ENCODE measurements around the gene CTNND2.

The CTNND2 gene

GRCh38 chr5:10941900-10942299 is 962.3 kb downstream of the CTNND2 start:
- ChIA-PET POLR2A (no interaction called here), CTCF (no interaction called here)
- no peak for DNase-seq (ENCODE audit: extremely low spot score)
- TF ChIP-seq CTCF (IDR thresholded peaks at IDR 0.05; ENCODE audit: control extremely low read depth, extremely low read depth, low read depth, missing control alignments), result no peak

GRCh38 chr5:10936081-10936855 is 968.0 kb downstream of the CTNND2 start:
- CTCF ChIA-PET, result interaction anchor here (1.2 to 1.3 kb wide), 2 partner anchors 10 to 26 kb away, joined by 3 read pairs; no protein-coding TSS in a partner anchor
- no peak for TF ChIP-seq CTCF (IDR thresholded peaks at IDR 0.05; ENCODE audit: control extremely low read depth, extremely low read depth, low read depth, missing control alignments)
- no peak for DNase-seq (ENCODE audit: extremely low spot score)
- POLR2A ChIA-PET, result no interaction called here

GRCh38 chr5:10935536-10935935 is 968.7 kb downstream of the CTNND2 start:
- TF ChIP-seq CTCF (IDR thresholded peaks at IDR 0.05; ENCODE audit: control extremely low read depth, extremely low read depth, low read depth, missing control alignments), result no peak
- ChIA-PET CTCF (no interaction called here), POLR2A (no interaction called here)
- no peak for DNase-seq (ENCODE audit: extremely low spot score)

GRCh38 chr5:10934783-10935355 is 969.4 kb downstream of the CTNND2 start:
- TF ChIP-seq CTCF (IDR thresholded peaks at IDR 0.05; ENCODE audit: control extremely low read depth, extremely low read depth, low read depth, missing control alignments), result no peak
- ChIA-PET CTCF (no interaction called here), POLR2A (no interaction called here)
- no peak for DNase-seq (ENCODE audit: extremely low spot score)

- ChIA-PET CTCF (no interaction called here), POLR2A (no interaction called here)
- TF ChIP-seq CTCF (IDR thresholded peaks at IDR 0.05; ENCODE audit: control extremely low read depth, extremely low read depth, low read depth, missing control alignments), result no peak
- DNase-seq (ENCODE audit: extremely low spot score), result no peak
Measured at GRCh38 chr5:10933121-10933520, 971.1 kb downstream of the CTNND2 start.

GRCh38 chr5:10932426-10932825 is 971.8 kb downstream of the CTNND2 start:
- TF ChIP-seq CTCF (IDR thresholded peaks at IDR 0.05; ENCODE audit: control extremely low read depth, extremely low read depth, low read depth, missing control alignments), result no peak
- ChIA-PET CTCF (no interaction called here), POLR2A (no interaction called here)
- no peak for DNase-seq (ENCODE audit: extremely low spot score)
